Measurements from ENCODE around the gene SNX22. TPM values are rescaled to one million over a fixed set of nuclear protein-coding genes. Genes with fewer than 3 reads are reported as not detected.

SNX22 gene
- total RNA-seq, 1 donor from 2014 or later: 7.7 TPM

DNA sequence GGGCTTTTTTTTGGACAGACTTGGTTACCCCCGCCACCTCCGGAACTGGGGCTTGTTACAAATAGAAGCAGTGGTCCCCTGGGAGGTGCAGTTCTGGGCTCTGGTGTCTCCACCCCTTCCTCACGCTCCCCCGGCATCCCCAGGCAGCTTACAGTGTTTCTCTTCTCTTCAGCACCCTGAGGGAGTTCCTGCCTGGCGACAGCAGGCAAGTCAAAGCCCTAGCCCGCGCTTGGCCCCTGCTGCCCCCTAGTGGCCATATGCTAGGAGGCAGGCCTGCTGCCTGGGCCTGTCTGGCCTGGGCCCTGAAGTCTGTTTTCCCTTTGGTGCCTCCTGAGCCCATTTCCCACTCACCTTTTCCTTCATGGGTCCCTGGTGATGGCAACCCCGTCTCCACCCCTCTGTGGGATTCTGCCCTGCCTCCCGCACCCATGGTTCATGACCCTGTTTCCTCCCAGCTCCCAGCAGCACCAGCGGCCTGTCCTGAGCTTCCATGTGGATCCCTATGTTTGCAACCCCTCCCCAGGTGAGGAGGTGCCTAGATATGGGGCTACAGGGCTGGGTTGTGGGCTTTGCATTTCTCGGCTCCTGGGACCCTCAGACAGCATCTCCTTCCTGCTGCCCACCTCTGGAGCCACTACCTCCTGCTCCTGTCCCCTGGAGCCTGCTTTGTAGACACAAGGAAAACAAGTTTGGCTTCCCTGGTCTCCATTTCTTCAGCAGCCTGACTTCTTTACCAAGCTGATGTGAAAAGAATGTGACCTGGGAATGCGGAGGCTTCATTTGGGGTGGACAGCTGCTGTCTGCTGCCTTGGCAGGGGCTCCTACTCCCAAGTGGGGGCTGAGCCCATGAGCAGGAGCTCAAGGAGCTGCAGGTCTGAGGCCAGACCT lies 2.2 kb downstream of the SNX22 start:
- FAIRE-seq (no peak), DNase-seq (ENCODE audit: low spot score in 2 of 2) (peak; percentile 90 to 94)

DNA sequence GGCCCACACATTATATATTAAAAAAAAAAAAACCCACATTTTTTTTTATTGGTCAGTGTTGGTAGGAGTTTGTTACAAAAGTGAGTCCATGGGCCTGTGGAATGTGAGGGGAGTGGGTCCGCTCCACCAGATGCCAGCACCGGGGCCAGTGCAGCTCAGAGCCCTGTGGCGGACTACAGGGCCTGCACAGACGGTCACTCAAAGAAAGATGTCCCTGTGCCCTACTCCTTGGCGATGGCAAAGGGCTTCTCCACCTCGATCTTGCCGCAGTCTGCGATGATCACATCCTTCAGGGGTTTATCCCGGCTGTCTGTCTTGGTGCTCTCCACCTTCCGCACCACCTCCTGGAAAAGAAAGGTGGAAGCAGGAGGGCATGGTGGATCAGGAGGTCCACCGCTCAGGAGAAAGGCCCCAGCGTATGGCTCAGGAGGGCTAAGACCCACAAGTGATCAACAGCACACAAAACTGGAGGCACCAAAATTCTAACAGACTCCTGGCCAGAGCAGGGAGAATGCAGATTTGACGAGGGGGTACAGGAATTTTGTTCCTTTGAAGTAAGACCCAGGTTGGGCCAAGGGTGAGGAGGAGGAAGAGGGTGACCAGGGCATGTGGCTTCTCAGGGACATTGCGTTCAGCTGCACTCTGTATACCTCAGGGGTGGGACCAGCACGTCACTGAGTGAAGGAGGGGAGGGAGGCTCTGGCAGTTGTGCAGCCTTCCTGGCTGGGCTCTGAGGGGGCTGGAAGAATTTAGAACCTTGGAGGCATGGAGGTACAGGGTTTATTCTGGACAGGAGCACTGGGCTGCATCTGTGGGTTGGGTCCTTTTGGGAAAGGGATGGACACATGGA lies 4.5 kb downstream of the SNX22 start:
- no peak for FAIRE-seq

DNA sequence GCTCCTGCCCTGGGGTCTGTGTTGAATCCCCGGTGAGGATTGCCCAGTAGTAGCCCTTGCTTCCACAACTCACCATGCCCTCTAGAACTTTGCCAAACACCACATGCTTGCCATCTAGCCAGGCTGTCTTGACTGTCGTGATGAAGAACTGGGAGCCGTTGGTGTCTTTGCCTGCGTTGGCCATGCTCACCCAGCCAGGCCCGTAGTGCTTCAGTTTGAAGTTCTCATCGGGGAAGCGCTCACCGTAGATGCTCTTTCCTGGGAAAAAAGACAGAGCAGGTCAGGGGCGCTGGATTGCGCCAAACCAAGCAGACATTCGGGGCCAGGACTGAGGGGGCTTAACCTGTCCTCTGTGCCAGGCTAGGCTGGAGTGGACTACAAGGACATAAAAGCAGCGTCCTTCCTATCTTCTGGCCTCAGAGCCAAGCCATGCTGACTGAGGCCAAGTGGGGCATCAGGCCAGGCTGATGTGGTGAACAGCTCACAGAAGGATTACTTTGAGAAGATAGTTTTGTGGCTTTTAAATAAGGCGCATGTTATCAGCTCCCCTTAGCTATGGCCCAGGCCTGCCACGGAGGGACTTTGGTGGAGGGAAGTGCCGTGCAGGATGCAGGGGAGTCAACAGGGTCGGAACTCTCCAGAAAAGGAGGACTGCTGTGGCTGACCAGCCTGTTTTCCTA lies 5.3 kb downstream of the SNX22 start:
- no peak for FAIRE-seq
- DNase-seq (ENCODE audit: low spot score in 2 of 2): no peak

More for the DNA sequence above, 4.5 kb downstream of the SNX22 start:
- DNase-seq (ENCODE audit: low spot score in 2 of 2): no peak

DNA sequence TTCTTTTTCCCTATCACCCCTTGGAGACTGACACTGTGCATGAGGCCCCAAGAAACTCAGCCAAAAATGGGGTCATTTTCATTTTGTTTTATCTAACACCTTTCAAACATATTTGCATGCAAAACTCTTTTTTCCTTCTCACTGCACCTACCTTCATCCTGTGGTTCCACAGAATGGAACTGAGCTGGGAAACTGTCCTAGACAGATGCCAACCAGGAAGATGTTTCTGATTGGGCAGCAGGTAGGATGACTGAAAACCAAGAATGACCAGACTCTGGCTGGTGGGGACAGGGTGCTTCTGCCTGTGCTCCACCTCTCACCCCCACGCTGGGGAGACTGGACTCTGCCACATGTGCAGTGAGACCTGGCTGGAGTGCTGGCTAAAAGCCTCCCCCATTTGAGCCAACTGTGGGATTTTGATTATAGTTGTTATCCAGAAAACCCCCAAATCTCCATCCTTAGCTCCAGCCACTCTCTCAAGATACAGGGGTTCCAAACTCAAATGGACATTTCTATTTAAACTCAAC lies 6.1 kb downstream of the SNX22 start:
- DNase-seq (ENCODE audit: low spot score in 2 of 2): no peak
- no peak for FAIRE-seq

DNA sequence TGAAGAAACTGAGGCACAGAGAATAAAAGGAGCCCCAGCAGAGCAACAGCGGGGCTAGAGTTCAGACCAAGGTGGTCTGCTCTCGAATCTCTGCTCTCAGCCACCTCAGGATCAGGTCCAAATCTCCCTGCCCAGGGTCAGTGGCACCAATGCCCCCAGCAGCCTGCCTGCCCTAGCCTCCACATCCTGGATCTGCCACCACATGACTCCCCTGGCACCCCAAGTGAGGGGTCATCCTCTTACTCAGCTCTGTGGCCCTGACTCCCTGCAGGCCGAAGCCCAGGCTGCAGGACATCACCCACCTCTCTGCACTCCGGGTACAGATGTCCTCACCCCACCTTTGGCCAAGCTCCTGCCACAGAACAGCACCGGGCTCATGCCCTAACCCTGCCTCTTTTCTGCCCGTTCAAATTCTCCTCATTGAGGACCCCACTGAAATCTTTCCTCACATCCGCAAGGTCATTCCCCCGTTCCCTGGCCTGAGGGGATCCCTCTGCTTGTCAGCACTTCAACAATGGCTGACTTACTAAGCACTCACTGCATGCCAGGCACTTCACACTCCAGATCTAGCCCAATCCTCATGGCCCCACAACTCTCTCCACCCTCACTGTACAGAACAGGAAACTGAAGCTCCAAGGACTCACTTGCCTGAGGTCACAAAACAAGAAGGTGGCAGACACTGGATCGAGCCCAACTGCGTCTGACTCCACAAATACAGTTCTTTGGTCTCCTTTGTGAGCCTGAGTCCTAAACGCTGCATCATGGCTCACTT lies 7.0 kb downstream of the SNX22 start:
- no peak for FAIRE-seq
- no peak for DNase-seq (ENCODE audit: low spot score in 2 of 2)

DNA sequence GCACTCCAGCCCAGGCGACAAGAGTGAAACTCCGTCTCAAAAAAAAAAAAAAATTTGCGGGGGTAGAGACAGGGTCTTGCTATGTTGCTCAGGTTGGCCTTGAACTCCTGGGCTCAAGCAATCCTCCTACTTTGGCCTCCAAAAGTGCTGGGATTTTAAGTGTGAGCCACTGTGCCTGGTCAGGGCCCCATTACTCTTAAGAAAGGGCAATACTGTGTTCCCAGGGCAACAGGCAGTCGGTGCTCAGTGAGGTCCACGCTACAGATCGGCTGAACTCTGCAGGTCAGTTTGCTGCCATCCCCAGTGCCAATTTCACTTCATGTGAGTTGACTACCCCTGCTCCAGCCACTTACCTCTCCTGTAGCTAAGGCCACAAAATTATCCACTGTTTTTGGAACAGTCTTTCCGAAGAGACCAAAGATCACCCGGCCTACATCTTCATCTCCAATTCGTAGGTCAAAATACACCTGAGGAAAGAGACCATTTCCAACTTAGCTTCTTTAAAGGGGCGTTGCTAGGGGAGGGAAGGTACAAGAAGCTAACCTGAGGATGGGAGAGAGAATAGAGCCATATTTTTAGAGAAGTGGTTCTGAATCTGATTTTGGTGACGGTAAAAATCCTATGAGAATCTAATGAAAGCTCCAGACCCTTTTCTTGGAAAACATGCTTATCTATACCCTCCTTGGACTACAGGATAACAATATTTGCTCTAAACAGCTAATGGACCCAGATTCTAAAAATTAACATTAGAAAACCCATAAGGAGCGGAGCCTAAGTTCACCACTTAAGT lies 10.4 kb downstream of the SNX22 start:
- no peak for FAIRE-seq
- DNase-seq (ENCODE audit: low spot score in 2 of 2): no peak

DNA sequence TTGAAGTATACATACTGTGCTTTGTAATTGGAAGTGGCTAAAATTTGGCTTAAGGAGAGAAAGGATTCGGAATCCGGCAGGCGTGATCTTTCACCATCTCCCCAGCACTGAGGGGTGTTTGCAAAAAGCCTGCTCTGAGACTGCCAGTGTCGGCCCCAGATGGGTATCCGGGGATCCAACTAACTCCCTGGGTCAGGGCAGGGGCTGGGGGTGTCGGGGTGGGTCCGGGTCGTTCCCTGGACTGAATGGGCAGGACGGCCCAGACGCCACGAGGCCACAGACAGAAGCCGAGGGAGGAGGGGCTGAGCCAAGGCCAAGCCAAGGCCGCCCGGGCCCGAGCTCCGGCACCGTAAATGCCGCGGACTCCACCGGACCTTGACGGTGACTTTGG lies 10.9 kb downstream of the SNX22 start:
- FAIRE-seq (no peak), DNase-seq (ENCODE audit: low spot score in 2 of 2) (no peak)

DNA sequence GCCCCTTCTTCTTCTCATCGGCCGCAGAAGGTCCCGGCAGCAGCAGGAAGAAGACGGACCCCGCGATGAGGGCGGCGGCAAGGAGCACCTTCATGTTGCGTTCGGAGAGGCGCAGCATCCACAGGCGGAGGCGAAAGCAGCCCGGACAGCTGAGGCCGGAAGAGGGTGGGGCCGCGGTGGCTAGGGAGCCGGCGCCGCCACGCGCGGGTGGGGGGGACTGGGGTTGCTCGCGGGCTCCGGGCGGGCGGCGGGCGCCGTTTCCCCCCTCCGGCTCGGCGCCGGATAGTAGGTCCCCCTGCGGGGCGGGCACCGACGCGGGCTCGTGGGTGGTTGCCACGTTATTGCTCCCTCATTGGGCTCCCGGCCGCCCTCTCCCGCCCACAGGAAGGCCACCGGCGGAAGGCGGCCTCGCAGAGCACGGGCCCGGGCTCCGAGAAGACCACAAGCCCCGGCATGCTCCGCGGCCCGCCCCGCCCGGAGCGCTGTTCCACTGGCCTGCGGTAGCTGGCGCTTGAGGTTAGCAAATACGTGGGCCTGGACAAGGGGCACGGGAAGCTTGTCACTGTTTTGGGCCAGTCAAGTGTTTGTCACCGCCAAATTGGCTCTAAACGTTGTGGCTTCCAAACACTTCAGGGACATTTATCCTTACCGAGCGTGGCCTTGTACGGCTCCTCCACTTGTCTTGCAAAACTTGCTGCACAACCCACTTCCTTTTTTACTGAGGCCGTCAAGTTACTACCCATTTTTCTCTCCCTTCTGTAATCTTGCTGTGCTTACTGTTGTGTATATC lies 11.5 kb downstream of the SNX22 start, which contains the start of gene PPIB:
TSS of gene PPIB (minus strand) at position 154 of the 790 bp plus-strand sequence. CDS start at position 118, 36 bp downstream.
- FAIRE-seq (no peak), DNase-seq (ENCODE audit: low spot score in 2 of 2) (peak; percentile 97 to 98)

DNA sequence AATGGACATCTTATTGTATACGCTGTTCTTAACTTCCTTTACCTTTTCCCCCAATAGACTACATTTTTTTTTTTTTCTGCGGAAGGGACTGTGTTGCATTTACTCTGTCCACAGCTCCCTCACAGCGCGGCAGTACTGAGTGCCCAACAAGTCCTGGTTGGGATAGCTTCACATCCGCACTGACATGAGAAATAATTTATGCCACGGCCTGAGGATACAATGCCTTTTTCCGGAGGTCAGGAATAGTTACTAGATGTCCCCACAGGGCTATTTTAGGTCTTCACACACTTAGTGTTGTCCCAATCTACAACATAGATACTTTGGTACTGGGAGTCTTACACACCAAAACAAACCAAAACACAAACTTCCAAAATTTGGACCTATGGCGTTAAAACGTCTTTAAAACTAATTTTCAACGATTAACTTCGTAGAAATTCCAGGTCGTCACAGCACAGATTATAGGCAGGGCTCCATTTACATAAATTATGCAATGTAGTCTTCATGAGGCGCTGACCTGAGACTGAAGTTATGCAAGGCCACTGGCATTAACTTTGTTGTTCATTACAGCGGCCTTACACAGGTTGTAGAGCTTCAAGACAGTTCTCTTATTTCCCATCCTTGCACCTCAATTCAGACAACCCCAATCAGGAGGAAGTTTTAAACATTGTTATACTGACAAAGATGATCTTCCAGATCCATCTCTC lies 12.3 kb downstream of the SNX22 start:
- DNase-seq (ENCODE audit: low spot score in 2 of 2): no peak
- FAIRE-seq: no peak

DNA sequence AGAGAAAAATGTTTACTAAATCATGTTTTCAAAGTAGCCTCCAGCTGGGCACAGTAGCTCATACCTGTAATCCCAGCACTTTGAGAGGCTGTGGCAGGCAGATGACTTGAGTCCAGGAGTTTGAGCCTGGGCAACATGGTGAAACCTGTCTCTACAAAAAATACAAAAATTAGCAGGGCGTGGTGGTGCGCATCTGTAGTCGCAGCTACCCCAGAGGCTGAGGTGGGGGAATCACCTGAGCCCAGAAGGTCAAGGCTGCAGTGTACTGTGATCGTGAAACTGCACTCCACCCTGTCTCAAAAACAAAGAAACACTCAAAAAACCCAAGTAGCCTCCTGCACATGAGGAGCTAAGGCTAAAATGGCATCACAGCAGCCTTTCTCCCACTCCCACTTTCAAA lies 12.9 kb downstream of the SNX22 start:
- FAIRE-seq: no peak

DNA sequence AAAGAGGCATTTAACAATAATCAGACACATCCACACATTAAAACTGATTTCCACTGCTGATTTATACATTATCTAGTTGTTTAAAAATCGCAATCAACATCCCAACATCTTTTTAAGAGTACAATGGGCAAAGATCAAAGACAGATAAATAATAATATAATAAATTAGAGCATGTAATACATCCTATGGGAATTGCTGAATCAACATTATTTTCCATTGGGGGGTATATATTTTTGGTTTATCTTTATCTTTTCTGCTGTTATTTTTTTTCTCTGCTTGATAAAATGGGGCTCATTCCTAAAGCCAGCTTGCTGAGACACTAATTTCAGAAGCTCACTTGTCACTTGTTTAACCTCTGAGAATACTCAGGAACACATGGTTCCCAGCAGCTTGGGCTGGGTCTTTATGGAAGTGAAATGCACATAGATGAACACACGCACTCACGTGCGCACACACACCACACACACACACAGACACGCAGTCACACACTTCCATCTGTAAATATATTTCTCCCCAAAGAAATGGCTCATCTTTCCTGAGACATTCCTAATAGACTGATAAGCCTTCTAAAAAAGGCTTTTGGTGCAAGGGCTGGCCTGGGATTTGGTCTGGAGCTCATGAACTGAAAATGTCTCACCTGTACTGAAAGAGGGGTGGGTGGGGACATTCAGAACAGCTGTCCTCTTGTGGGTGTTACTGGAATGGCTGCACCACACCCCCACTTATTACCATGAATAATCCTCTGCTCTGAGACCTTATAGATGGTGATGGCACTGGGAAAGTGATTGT lies 14.8 kb downstream of the SNX22 start:
- no peak for FAIRE-seq
- DNase-seq (ENCODE audit: low spot score in 2 of 2): no peak

More for the DNA sequence above, 12.9 kb downstream of the SNX22 start:
- no peak for DNase-seq (ENCODE audit: low spot score in 2 of 2)

DNA sequence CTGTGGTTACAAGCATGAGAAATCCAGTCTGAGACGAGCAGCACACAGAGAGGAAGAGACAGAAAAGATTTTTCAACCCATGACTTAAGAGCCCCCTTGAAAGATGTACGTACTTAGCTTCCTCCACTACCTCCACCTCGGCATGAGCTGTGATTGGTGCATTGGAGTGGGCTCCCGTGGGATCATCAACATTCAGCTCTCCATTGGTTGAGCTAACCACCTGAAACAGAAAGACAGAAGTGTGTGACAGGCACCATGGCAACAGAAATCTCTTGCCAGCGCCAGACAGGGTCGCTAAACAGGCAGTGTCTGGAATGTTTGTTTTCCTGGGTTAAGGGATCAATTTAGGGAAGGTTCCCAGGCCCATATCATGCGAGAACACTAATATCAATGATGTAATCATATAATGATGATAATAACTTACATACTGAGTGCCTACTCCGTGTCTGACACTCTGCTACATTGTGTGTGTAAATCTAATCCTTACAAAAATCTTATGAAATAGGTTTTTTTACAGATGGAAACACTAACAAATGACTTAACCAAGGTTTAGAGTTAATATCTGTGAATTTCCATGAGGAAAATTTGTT lies 28.8 kb downstream of the SNX22 start:
- no peak for FAIRE-seq
- no peak for DNase-seq (ENCODE audit: low spot score in 2 of 2)

DNA sequence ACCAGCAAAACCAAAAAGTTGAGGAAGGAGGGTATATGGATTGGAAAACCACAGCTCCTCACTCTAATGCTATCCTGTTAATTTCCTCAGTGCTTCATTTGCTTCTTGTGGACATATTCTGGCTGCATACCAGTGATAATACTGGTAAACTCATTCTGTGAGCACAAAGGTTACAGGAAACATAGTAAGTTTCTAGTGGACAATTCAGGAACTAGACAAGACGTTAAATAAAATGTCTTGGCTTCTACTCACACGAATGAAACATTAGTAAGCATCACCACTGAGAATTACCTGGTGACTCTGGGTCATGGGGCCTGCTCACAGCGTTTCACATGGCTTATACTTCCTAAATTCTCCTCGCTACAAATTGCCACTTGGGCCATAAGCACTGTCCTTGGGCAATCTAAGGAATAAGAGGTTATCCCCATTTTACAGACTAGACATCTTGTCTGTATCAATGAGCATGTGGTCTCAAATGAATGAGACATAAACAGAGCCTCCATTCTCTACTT lies 31.4 kb downstream of the SNX22 start:
- no peak for FAIRE-seq
- no peak for DNase-seq (ENCODE audit: low spot score in 2 of 2)

DNA sequence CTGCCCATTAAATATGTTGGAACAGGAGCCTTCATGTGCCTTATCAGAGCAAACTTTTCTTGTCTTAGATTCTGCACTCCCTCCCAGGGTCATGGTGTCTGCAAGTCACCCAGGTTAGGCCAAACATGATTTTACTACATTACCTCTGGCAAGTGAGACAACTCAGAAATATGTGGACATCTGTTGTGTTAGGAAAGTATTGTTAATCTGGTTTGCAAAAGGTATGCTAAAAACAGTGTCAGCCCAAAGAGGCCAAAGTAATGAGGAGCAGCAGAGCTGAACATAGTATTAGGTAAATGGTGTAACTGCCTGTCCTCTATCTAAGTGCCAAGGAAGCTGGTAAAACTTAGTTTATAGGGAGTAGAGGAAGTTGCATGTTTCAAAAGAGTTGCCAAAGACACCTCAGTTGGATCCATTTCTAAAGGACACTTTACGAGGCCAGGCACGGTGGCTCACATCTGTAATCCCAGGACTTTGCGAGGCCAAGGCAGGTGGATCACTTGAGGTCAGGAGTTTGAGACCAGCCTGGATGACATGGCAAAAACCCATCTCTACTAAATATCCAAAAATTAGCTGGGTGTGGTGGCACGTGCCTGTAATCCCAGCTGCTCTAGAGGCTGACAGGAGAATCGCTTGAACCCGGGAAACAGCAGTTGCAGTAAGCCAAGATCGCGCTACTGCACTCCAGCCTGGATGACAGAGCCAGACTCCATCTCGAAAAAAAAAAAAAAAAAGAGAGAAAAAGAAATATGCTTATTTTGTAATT lies 33.8 kb downstream of the SNX22 start:
- no peak for DNase-seq (ENCODE audit: low spot score in 2 of 2)
- FAIRE-seq: no peak

DNA sequence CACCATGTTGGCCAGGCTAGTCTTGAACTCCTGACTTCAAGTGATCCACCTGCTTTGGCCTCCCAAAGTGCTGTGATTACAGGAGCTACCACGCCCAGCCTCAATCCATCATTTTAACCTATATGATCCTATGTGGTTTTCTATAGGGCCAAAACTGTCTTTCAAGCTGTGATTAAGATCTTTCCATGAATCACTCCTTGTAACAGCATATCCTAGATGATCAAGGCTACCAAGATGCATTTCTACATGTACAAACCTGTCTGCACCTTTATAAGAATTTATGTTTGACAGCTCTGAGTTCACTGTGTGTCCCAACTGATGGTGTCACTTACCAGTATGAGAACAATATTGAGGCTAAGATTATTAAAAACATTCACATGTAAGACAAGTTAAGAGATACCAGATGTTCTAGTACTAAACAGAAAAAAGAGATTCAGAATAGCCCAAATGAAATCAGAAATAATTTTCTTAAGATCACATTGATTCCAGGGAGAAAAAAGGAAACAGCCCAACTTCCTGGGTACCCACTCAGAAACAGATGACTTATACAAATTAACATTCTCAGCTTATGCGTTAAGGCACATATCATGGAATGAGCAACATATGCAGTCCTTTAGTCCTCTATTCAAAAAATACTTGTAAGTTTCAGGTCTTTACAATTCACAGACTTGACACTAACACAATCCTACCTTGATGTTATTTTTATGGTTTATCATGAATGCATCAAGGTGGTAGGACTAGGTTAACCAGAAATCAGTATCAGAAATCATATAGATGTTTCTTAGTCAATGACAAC lies 36.1 kb downstream of the SNX22 start:
- DNase-seq (ENCODE audit: low spot score in 2 of 2) (no peak), FAIRE-seq (no peak)
